Panc1 (cell line): ENCODE measurements around the gene ARID5B. TPM values are rescaled to one million over a fixed set of nuclear protein-coding genes. Genes with fewer than 3 reads are reported as not detected.

Experiments
- ATAC-seq: fragments of 200-7000 bp; cut with Tn5 transposase; 2 replicates; pipeline ENCODE4 v1.9.1; 2020; ENCODE audit warnings: mild to moderate bottlenecking, moderate library complexity
- BruUV-seq: library from RNA; stranded (reverse); fragments of 400-500 nt; replicated peaks from 2 replicates; lab custom pipeline; 2021; lab: Mats Ljungman, UMichigan
- CTCF ChIA-PET: fragments of 300-600 bp; sonication (Branson Sonifier 250); formaldehyde crosslinking; loops from one replicate; lab custom pipeline; 2022; ENCODE audit warnings: antibody characterized with exemption; lab: Charles Lee
- POLR2A ChIA-PET: fragments of 300-600 bp; sonication (Branson Sonifier 250); formaldehyde crosslinking; loops from one replicate; lab custom pipeline; 2022; ENCODE audit warnings: antibody characterized with exemption; lab: Charles Lee
- DNase-seq: peaks from one replicate; pipeline ENCODE4 v3.0.0-alpha.2; 2010; ENCODE audit warnings: low read depth, low spot score
- H3K27ac ChIP-seq: 2 replicates; pipeline ENCODE4 v1.5.1; 2011; ENCODE audit warnings: mild to moderate bottlenecking, low read length, inconsistent platforms
- H3K27me3 ChIP-seq: fragments of 200-500 bp; sonication (Bioruptor generic); 2 replicates; pipeline ENCODE4 v1.6.0; 2014; ENCODE audit warnings: low read length, inconsistent platforms; ENCODE audit not compliant: control insufficient read depth, insufficient read depth
- H3K36me3 ChIP-seq: fragments of 200-500 bp; sonication (Bioruptor generic); 2 replicates; pipeline ENCODE4 v1.5.1; 2014; ENCODE audit warnings: inconsistent platforms, mild to moderate bottlenecking, low read length, moderate library complexity; ENCODE audit not compliant: control insufficient read depth, insufficient read depth
- H3K4me1 ChIP-seq: 2 replicates; pipeline ENCODE4 v1.5.1; 2011; ENCODE audit warnings: inconsistent platforms, mild to moderate bottlenecking, low read length, moderate library complexity; ENCODE audit not compliant: control insufficient read depth, insufficient read depth
- H3K4me3 ChIP-seq, 2 experiments: 2 replicates each; pipeline ENCODE4 v1.5.1; 2011 to 2012; ENCODE audit warnings: low read depth in 2 of 2, low read length in 2 of 2, mild to moderate bottlenecking in 2 of 2, inconsistent platforms in 1 of 2, moderate library complexity in 1 of 2
- H3K9me3 ChIP-seq: fragments of 200-500 bp; sonication (Bioruptor generic); 2 replicates; pipeline ENCODE4 v1.5.1; 2014; ENCODE audit warnings: low read depth, mild to moderate bottlenecking, inconsistent platforms, low read length, moderate library complexity; ENCODE audit not compliant: control insufficient read depth, insufficient read depth
- POLR2AphosphoS5 ChIP-seq: IDR thresholded peaks from 2 replicates; pipeline ENCODE4 v1.6.1; 2012; ENCODE audit warnings: mild to moderate bottlenecking, low read depth, low read length, moderate library complexity
- REST ChIP-seq, 2 experiments: IDR thresholded peaks; 2 replicates each; pipeline ENCODE4 v1.6.1; 2011 to 2012; ENCODE audit warnings: low read depth in 2 of 2, control low read depth in 1 of 2, low read length in 1 of 2, mild to moderate bottlenecking in 1 of 2, moderate library complexity in 1 of 2; ENCODE audit not compliant: insufficient read depth in 1 of 2
- SIN3A ChIP-seq: IDR thresholded peaks from 2 replicates; pipeline ENCODE4 v1.6.1; 2012; ENCODE audit warnings: low read depth, mild to moderate bottlenecking, low read length, moderate library complexity, borderline replicate concordance; ENCODE audit not compliant: insufficient read depth
- TCF7L2 ChIP-seq: IDR thresholded peaks from 2 replicates; pipeline ENCODE4 v1.6.1; 2011; ENCODE audit warnings: mild to moderate bottlenecking, low read depth, low read length, inconsistent platforms
- in situ Hi-C: cut with HindIII; loops from 2 replicates; pipeline ENCODE4 v1.10.0; 2016; ENCODE audit warnings: low sequenced_read_pairs, low pct_unique_long_range_greater_than_20kb
- intact Hi-C: fragments of 100-400 bp; cut with micrococcal nuclease; formaldehyde crosslinking; loops from one replicate; pipeline ENCODE4 v1.10.0; 2022; ENCODE audit not compliant: unreplicated experiment
- total RNA-seq: library from RNA; stranded (reverse); gene quantifications from one replicate; pipeline ENCODE4 v1.2.1, GENCODE V29; 2021; ENCODE audit not compliant: unreplicated experiment
- TF ChIP-seq, protein P1 (sequence below): fragments of 450-650 bp; IDR thresholded peaks from 2 replicates; pipeline ENCODE4 v1.5.1; 2017; ENCODE audit warnings: mild to moderate bottlenecking

ARID5B gene
- total RNA-seq, 1 experiment from 2014 or later, result 22.7 TPM

DNA sequence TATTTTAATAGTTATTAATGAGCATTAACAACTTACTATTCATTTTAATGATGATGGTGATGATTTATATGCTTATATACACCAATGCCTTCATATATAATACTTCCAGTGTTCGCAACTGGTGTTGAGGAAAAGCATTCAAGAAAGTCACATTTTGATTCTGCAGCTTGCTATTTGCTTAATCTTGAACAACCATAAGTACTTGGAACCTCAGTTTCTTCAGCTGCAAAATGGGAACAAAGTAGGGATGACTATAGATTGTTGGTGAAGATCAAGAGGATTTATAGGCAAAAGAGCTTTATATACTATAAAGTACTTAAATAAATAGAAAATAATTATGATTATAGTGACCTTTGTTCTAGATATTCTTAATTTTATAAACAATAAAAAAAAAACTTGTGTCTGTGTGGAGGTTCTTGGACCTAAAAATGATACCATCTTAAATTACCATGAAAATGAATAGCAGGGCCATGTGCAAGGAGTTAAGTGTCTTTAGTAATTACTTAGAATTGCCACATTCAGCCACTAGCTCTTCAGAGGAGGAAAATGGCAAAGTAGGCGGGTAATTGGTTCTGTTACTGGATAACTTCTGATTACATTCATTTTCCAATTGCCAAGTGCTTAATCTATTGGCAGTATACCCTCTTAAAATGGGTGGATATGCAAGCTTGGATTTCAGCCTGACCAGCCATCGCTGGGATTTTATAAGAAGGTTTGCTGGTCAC is 4.5 kb downstream of the ARID5B start:
- POLR2A ChIA-PET, result interaction anchor here (0.7 kb wide), 1 partner anchor 546 kb away, joined by 3 read pairs; no protein-coding TSS in a partner anchor
- H3K27ac ChIP-seq, result peak overlapping the region; percentile 100
- H3K4me1 ChIP-seq, result peaks cover 41% of the 10 kb centered on the region
- no peak for ATAC-seq
- intact Hi-C loops (loop anchor here (10.0 kb wide), 1 partner anchor 359 kb away; the partner anchor contains the start of gene RTKN2), in situ Hi-C loops (no loop called here)
- no peak overlapping the region for H3K4me3 ChIP-seq
- no peaks in the 10 kb centered on the region; the same call in 1 of the 2 replicates for H3K36me3 ChIP-seq
- BruUV-seq, result no TSS peak
- no peak for TF ChIP-seq TCF7L2
- no peak for TF ChIP-seq REST (IDR thresholded peaks at IDR 0.05; ENCODE audit: insufficient read depth in 1 of 2, low read depth in 2 of 2, low read length in 1 of 2)
- TF ChIP-seq SIN3A, result no peak
- no peak for TF ChIP-seq POLR2AphosphoS5
- TF ChIP-seq, protein P1, sequence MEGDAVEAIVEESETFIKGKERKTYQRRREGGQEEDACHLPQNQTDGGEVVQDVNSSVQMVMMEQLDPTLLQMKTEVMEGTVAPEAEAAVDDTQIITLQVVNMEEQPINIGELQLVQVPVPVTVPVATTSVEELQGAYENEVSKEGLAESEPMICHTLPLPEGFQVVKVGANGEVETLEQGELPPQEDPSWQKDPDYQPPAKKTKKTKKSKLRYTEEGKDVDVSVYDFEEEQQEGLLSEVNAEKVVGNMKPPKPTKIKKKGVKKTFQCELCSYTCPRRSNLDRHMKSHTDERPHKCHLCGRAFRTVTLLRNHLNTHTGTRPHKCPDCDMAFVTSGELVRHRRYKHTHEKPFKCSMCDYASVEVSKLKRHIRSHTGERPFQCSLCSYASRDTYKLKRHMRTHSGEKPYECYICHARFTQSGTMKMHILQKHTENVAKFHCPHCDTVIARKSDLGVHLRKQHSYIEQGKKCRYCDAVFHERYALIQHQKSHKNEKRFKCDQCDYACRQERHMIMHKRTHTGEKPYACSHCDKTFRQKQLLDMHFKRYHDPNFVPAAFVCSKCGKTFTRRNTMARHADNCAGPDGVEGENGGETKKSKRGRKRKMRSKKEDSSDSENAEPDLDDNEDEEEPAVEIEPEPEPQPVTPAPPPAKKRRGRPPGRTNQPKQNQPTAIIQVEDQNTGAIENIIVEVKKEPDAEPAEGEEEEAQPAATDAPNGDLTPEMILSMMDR, result no peak
- CTCF ChIA-PET, result interaction anchor here (0.7 to 1.5 kb wide), 2 partner anchors 9 to 248 kb away, joined by 3 to 6 read pairs; no protein-coding TSS in a partner anchor
- H3K9me3 ChIP-seq, result no peaks in the 10 kb centered on the region
- no peaks in the 10 kb centered on the region for H3K27me3 ChIP-seq
- no peak for DNase-seq

DNA sequence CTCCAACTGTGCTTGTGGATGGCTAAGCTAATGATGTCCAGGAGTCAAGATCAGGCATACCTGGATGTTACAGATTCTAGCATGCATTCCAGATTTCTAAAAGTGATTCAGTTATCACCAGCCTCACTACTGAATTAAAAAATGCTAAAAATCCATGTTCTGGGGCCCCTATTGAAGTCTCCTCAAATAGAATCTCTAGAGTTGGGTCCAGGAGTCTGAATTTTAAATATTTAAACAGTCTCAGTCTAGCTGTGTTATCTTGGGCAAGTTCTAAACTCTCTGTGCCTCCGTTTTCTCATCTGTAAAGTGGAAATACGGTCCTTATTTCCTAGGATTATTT is 5.0 kb downstream of the ARID5B start:
- no peak overlapping the region for H3K4me3 ChIP-seq
- H3K4me1 ChIP-seq, result peaks cover 47% of the 10 kb centered on the region
- ChIA-PET POLR2A (no interaction called here), CTCF (interaction anchor here (0.6 to 1.5 kb wide), 2 partner anchors 10 to 34 kb away, joined by 3 read pairs; no protein-coding TSS in a partner anchor)
- H3K27me3 ChIP-seq, result no peaks in the 10 kb centered on the region
- in situ Hi-C loops, result no loop called here
- DNase-seq (no peak), ATAC-seq (no peak)
- TF ChIP-seq POLR2AphosphoS5 (no peak), TCF7L2 (no peak), SIN3A (no peak), REST (IDR thresholded peaks at IDR 0.05; ENCODE audit: insufficient read depth in 1 of 2, low read depth in 2 of 2, low read length in 1 of 2) (no peak)
- TF ChIP-seq, protein P1, result no peak
- no TSS peak for BruUV-seq
- H3K27ac ChIP-seq, result peak overlapping the region; percentile 100
- H3K36me3 ChIP-seq, result no peaks in the 10 kb centered on the region; the same call in 1 of the 2 replicates
- no peaks in the 10 kb centered on the region for H3K9me3 ChIP-seq
- intact Hi-C loops, result loop anchor here (10.0 kb wide), 1 partner anchor 358 kb away; the partner anchor contains the start of gene RTKN2
